CD14-positive monocyte (primary cell): ENCODE results near the gene HADH. TPM values are rescaled to one million over a fixed set of nuclear protein-coding genes. Genes with fewer than 3 reads are reported as not detected.

ENCODE experiments used
- DNase-seq, 3 donors: peaks; one replicate each; pipeline ENCODE4 v3.0.0-alpha.2; 2011 to 2022
- H2AFZ ChIP-seq: 2 replicates; pipeline ENCODE4 v1.6.0; 2012; ENCODE audit warnings: mild to moderate bottlenecking, low read depth, low read length, inconsistent platforms; ENCODE audit not compliant: insufficient read depth, poor library complexity, severe bottlenecking
- H3K27ac ChIP-seq, 2 donors: 1 replicate in 1 of 2; 2 replicates in 1 of 2; pipeline ENCODE4 v1.5.1; 2012 to 2013; ENCODE audit warnings: low read length in 2 of 2, control low read depth in 1 of 2, inconsistent platforms in 1 of 2, low read depth in 1 of 2, mild to moderate bottlenecking in 1 of 2
- H3K27me3 ChIP-seq, 2 donors: one replicate each; pipeline versions ENCODE4 v1.6.0 to v1.6.1; 2011 to 2013; ENCODE audit warnings: low read length in 2 of 2; ENCODE audit not compliant: control insufficient read depth in 2 of 2, insufficient read depth in 2 of 2
- H3K36me3 ChIP-seq, 2 donors: replicated peaks in 1 of 2; 1 replicate in 1 of 2; 2 replicates in 1 of 2; pipeline versions ENCODE4 v1.5.1 to v1.6.1; 2012 to 2013; ENCODE audit warnings: low read length in 2 of 2, control low read depth in 1 of 2, inconsistent platforms in 1 of 2, mild to moderate bottlenecking in 1 of 2; ENCODE audit not compliant: insufficient read depth in 2 of 2, control insufficient read depth in 1 of 2
- H3K4me1 ChIP-seq, 2 donors: 1 replicate in 1 of 2; 2 replicates in 1 of 2; pipeline versions ENCODE4 v1.5.1 to v1.6.1; 2012 to 2013; ENCODE audit warnings: low read length in 2 of 2, control low read depth in 1 of 2, inconsistent platforms in 1 of 2, mild to moderate bottlenecking in 1 of 2, moderate library complexity in 1 of 2; ENCODE audit not compliant: insufficient read depth in 2 of 2, control insufficient read depth in 1 of 2
- H3K4me2 ChIP-seq: replicated peaks from 2 replicates; pipeline ENCODE3; 2012; ENCODE audit warnings: low read length, moderate library complexity, mild to moderate bottlenecking; ENCODE audit not compliant: poor library complexity, severe bottlenecking; ENCODE audit errors: extremely low read depth
- H3K4me3 ChIP-seq, 3 experiments: fragments of 200-600 bp in 1 of 3; sonication (generic) in 1 of 3; replicated peaks in 1 of 3; 1 replicate in 2 of 3; 2 replicates in 1 of 3; pipeline ENCODE4 v1.5.1; 2011 to 2013; ENCODE audit warnings: low read length in 3 of 3, mild to moderate bottlenecking in 3 of 3, control low read depth in 2 of 3, low read depth in 2 of 3, inconsistent platforms in 1 of 3, moderate library complexity in 1 of 3
- H3K79me2 ChIP-seq: 2 replicates; pipeline ENCODE4 v1.6.0; 2012; ENCODE audit warnings: mild to moderate bottlenecking, control low read depth, inconsistent platforms, low read length, moderate library complexity; ENCODE audit not compliant: insufficient read depth
- H3K9ac ChIP-seq: 2 replicates; pipeline ENCODE4 v1.6.0; 2017; ENCODE audit warnings: low read length, mild to moderate bottlenecking; ENCODE audit not compliant: insufficient read depth, poor library complexity, severe bottlenecking
- H3K9me3 ChIP-seq, 2 donors: replicated peaks in 1 of 2; 1 replicate in 1 of 2; 2 replicates in 1 of 2; pipeline versions ENCODE4 v1.5.1 to v1.6.1; 2012 to 2013; ENCODE audit warnings: low read length in 2 of 2, control low read depth in 1 of 2; ENCODE audit not compliant: control insufficient read depth in 1 of 2, insufficient read depth in 1 of 2
- H4K20me1 ChIP-seq: 2 replicates; pipeline ENCODE4 v1.6.0; 2012; ENCODE audit warnings: mild to moderate bottlenecking, low read length, control low read depth, moderate library complexity; ENCODE audit not compliant: insufficient read depth
- H3K27ac Mint-ChIP-seq, 7 donors: one replicate each; pipeline ENCODE4 v1.8.0; 2020; ENCODE audit warnings: mild to moderate bottlenecking in 7 of 7, mixed read lengths in 7 of 7, moderate library complexity in 6 of 7, inconsistent platforms in 2 of 7
- H3K27me3 Mint-ChIP-seq, 3 donors: one replicate each; pipeline ENCODE4 v1.8.0; 2021 to 2022; ENCODE audit warnings: low read depth in 3 of 3, mild to moderate bottlenecking in 3 of 3, mixed read lengths in 3 of 3, moderate library complexity in 3 of 3, inconsistent platforms in 1 of 3
- H3K36me3 Mint-ChIP-seq, 2 donors: one replicate each; pipeline ENCODE4 v1.8.0; 2020; ENCODE audit warnings: mixed read lengths in 2 of 2, inconsistent platforms in 1 of 2, mild to moderate bottlenecking in 1 of 2
- H3K4me1 Mint-ChIP-seq: one replicate; pipeline ENCODE4 v1.8.0; 2020; ENCODE audit warnings: mild to moderate bottlenecking, mixed read lengths
- H3K4me3 Mint-ChIP-seq, 2 donors: one replicate each; pipeline ENCODE4 v1.8.0; 2020; ENCODE audit warnings: mild to moderate bottlenecking in 2 of 2, mixed read lengths in 2 of 2, moderate library complexity in 1 of 2
- H3K9me3 Mint-ChIP-seq, 7 donors: one replicate each; pipeline ENCODE4 v1.8.0; 2020 to 2022; ENCODE audit warnings: mixed read lengths in 7 of 7, mild to moderate bottlenecking in 6 of 7, moderate library complexity in 6 of 7, inconsistent platforms in 2 of 7
- CTCF ChIP-seq: fragments of 200-600 bp; IDR thresholded peaks from one replicate; pipeline ENCODE4 v1.8.0; 2022; ENCODE audit warnings: antibody characterized with exemption, mild to moderate bottlenecking
- WGBS: methylation state at CpG from one replicate; pipeline ENCODE4 v1.1.5; 2013; ENCODE audit warnings: missing lambda C conversion rate; ENCODE audit not compliant: insufficient coverage; 5-methylcytosine and 5-hydroxymethylcytosine counted together
- intact Hi-C, 2 donors: fragments of 100-400 bp; cut with micrococcal nuclease; formaldehyde crosslinking; loops; one replicate each; pipeline versions ENCODE4 v1.15.0 to v1.15.1; 2023
- polyA plus RNA-seq, 3 donors: library from polyadenylated mRNA; depleted of rRNA in 1 of 3; unstranded in 2 of 3; stranded (reverse) in 1 of 3; fragments of 300-500 nt in 2 of 3; fragments of >200 nt in 1 of 3; fragmentation: Illumina TruSeq in 2 of 3; gene quantifications; 1 replicate in 2 of 3; 2 replicates in 1 of 3; pipeline ENCODE4 v1.2.3, GENCODE V29; 2012 to 2021

The HADH gene
- polyA plus RNA-seq, 3 donors: 8.4 to 19.4 (median 19.4) TPM

DNA sequence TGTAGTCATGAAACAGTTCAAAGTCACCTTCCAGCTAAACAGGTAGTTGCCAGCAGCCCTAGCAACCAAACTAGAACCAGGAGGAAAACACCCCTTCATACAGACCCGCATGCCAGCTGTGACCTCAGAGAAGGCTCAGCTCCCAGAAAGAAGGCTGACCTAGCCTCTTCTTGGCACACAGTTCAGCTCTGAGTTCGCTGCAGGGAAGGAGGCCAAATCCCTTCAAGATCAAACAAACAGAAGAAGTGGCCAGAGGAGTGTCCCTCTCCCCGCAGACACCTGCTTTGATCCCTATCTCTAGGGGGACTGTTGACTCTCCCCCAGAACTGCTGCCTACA, 56.0 kb downstream of the HADH start:
- Mint-ChIP-seq H3K4me3 (no peak overlapping the region), H3K27me3 (peaks cover 0 to 3% (median 2%) of the 10 kb centered on the region in 3 donors), H3K36me3 (no peaks in the 10 kb centered on the region), H3K9me3 (no peaks in the 10 kb centered on the region), H3K27ac (no peak overlapping the region), H3K4me1 (no peaks in the 10 kb centered on the region)
- no peak overlapping the region for H3K27ac ChIP-seq
- intact Hi-C loops: no loop called here
- no peaks in the 10 kb centered on the region for H3K36me3 ChIP-seq
- no peaks in the 10 kb centered on the region for H3K27me3 ChIP-seq
- H3K9me3 ChIP-seq: no peaks in the 10 kb centered on the region
- WGBS: 77% methylated on average over 2 of the region's 3 CpGs
- no peak for DNase-seq
- H3K9ac ChIP-seq: no peak overlapping the region
- no peak overlapping the region for H3K4me3 ChIP-seq
- H3K79me2 ChIP-seq: no peaks in the 10 kb centered on the region
- no peaks in the 10 kb centered on the region for H4K20me1 ChIP-seq
- no peak overlapping the region for H2AFZ ChIP-seq
- H3K4me1 ChIP-seq: no peaks in the 10 kb centered on the region
- no peak overlapping the region for H3K4me2 ChIP-seq
- no peak for TF ChIP-seq CTCF

GRCh38 chr4:108047199-108047598, 57.5 kb downstream of the HADH start:
- H3K4me3 Mint-ChIP-seq: no peak overlapping the region
- DNase-seq: no peak
- Histone ChIP-seq H3K79me2 (no peaks in the 10 kb centered on the region), H3K36me3 (no peaks in the 10 kb centered on the region), H3K4me2 (no peak overlapping the region), H3K27me3 (no peaks in the 10 kb centered on the region), H3K27ac (no peak overlapping the region), H3K4me3 (no peak overlapping the region), H3K9ac (no peak overlapping the region), H4K20me1 (no peaks in the 10 kb centered on the region), H3K4me1 (no peaks in the 10 kb centered on the region), H3K9me3 (no peaks in the 10 kb centered on the region), H2AFZ (no peak overlapping the region)
- no peaks in the 10 kb centered on the region for H3K4me1 Mint-ChIP-seq
- H3K36me3 Mint-ChIP-seq: no peaks in the 10 kb centered on the region
- H3K27me3 Mint-ChIP-seq: peaks cover 0 to 3% (median 2%) of the 10 kb centered on the region in 3 donors
- no peak overlapping the region for H3K27ac Mint-ChIP-seq
- intact Hi-C loops: no loop called here
- no CpG with 5 or more reads among the region's 2 CpGs for WGBS
- no peak for TF ChIP-seq CTCF
- H3K9me3 Mint-ChIP-seq: peaks cover 0 to 4% (median 0%) of the 10 kb centered on the region in 7 donors
